MM.1S (cell line): ENCODE data around the gene URB1.

Source experiments
- EZH2 ChIP-seq: fragments of 300-600 bp; sonication (generic); optimal IDR thresholded peaks from 2 replicates; pipeline ENCODE3; 2017; ENCODE audit warnings: low read depth, mild to moderate bottlenecking, antibody characterized with exemption, low read length, mixed read lengths
- EZH2phosphoT487 ChIP-seq: fragments of 300-600 bp; sonication (generic); IDR thresholded peaks from 2 replicates; pipeline ENCODE4 v1.6.1; 2018; ENCODE audit warnings: antibody characterized with exemption, low read length
- TF ChIP-seq, protein P1 (sequence below): fragments of 300-600 bp; sonication (generic); IDR thresholded peaks from 2 replicates; pipeline ENCODE4 v1.5.1; 2016; ENCODE audit warnings: antibody characterized with exemption, low read length, mixed read lengths

DNA sequence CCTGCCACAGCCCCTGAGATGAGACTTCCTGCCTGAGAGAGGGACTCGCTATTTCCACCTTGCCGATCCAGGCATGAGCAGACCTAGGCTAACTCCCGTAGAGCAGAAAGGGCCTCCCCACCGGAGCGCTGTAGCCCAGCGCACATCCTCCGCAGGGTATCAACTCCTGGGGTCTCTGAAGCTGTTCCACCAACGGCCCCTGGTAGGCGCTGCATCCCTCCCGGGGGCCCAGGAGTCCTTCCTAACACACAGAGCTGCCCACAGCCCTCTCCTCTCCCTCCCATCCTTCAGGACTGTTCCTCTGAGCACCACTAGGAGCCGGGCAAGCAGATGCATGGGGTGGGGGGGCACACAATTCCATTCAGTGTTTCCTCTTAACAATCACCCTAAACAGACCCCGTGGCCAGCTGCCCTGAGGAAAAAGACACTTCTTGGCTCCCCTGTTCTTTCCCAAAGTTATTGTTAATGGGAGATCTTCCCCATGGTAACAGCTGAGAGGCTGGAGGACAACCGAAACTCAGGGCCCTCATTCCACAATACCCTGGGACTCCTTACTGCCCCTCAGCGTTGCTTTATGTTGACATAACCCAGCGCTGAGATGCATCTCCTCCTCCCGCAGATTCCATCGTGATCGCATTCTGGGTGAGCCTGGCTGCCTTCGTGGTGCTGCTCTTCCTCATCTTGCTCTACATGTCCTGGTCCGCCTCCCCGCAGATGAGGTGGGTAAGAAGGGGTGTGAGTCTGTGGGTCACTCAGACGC, 86.6 kb downstream of the URB1 start:
- TF ChIP-seq, protein P1, sequence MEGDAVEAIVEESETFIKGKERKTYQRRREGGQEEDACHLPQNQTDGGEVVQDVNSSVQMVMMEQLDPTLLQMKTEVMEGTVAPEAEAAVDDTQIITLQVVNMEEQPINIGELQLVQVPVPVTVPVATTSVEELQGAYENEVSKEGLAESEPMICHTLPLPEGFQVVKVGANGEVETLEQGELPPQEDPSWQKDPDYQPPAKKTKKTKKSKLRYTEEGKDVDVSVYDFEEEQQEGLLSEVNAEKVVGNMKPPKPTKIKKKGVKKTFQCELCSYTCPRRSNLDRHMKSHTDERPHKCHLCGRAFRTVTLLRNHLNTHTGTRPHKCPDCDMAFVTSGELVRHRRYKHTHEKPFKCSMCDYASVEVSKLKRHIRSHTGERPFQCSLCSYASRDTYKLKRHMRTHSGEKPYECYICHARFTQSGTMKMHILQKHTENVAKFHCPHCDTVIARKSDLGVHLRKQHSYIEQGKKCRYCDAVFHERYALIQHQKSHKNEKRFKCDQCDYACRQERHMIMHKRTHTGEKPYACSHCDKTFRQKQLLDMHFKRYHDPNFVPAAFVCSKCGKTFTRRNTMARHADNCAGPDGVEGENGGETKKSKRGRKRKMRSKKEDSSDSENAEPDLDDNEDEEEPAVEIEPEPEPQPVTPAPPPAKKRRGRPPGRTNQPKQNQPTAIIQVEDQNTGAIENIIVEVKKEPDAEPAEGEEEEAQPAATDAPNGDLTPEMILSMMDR: peak; percentile 12; the same call in 1 of the 2 replicates
- TF ChIP-seq EZH2 (no peak), EZH2phosphoT487 (no peak)
